Ectodermal cell (in vitro differentiated cells): Measurements from ENCODE around the gene WWOX.

Experiments used
- H3K27ac ChIP-seq: 2 replicates; pipeline ENCODE4 v1.7.0; 2013; ENCODE audit warnings: mild to moderate bottlenecking, low read depth, low read length; ENCODE audit not compliant: insufficient read depth, poor library complexity, severe bottlenecking
- H3K27me3 ChIP-seq: 2 replicates; pipeline ENCODE4 v1.7.0; 2013; ENCODE audit warnings: mild to moderate bottlenecking, low read length; ENCODE audit not compliant: insufficient read depth, control insufficient read depth, poor library complexity, severe bottlenecking
- H3K36me3 ChIP-seq: one replicate; pipeline ENCODE4 v1.7.0; 2013; ENCODE audit warnings: low read length; ENCODE audit not compliant: control insufficient read depth, insufficient read depth
- H3K4me1 ChIP-seq: one replicate; pipeline ENCODE4 v1.7.0; 2013; ENCODE audit warnings: low read length; ENCODE audit not compliant: control insufficient read depth, insufficient read depth
- H3K4me3 ChIP-seq: 2 replicates; pipeline ENCODE4 v1.7.0; 2013; ENCODE audit warnings: low read depth, low read length, control low read depth; ENCODE audit not compliant: insufficient read depth
- H3K9me3 ChIP-seq: 2 replicates; pipeline ENCODE4 v1.7.0; 2013; ENCODE audit warnings: mild to moderate bottlenecking, low read length, moderate library complexity; ENCODE audit not compliant: control insufficient read depth
- WGBS, 2 experiments: methylation state at CpG; one replicate each; pipeline ENCODE4 v1.1.7; 2013; ENCODE audit warnings: missing lambda C conversion rate in 2 of 2; 5-methylcytosine and 5-hydroxymethylcytosine counted together

WWOX gene

GRCh38 chr16:78982096-78982744, 882.8 kb downstream of the WWOX start:
- Histone ChIP-seq H3K4me3 (no peak overlapping the region), H3K36me3 (no peaks in the 10 kb centered on the region), H3K27me3 (no peaks in the 10 kb centered on the region), H3K9me3 (no peaks in the 10 kb centered on the region), H3K27ac (no peak overlapping the region), H3K4me1 (no peaks in the 10 kb centered on the region)
- 95 to 96% methylated on average over 10 of the region's 10 CpGs for WGBS, 2 experiments

DNA sequence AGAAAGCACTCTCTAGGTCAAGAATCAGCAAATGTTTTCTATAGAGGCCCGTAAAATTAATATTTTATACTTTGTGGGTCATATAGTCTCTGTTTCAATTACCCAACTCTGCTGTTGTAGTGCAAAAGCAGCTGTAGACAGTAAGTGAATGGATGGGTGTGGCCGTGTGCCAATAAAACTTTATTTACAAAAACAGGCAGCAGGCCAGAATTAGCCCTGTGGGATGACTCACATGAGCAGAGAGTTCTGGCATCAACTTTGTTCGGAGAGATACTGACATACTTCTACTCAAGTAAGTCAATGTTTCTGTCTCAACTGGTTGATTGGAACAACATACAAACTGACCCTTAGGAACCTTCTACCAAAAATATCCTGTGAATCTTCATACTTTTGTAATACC, 884.9 kb downstream of the WWOX start:
- no peaks in the 10 kb centered on the region for H3K27me3 ChIP-seq
- H3K9me3 ChIP-seq, result no peaks in the 10 kb centered on the region
- no peak overlapping the region for H3K4me3 ChIP-seq
- 93 to 100% methylated on average over 2 to 3 of the region's 3 CpGs for WGBS, 2 experiments
- peaks cover 5% of the 10 kb centered on the region for H3K4me1 ChIP-seq
- H3K27ac ChIP-seq, result no peak overlapping the region
- no peaks in the 10 kb centered on the region for H3K36me3 ChIP-seq

GRCh38 chr16:78984887-78985464, 885.5 kb downstream of the WWOX start:
- no peaks in the 10 kb centered on the region for H3K36me3 ChIP-seq
- H3K4me3 ChIP-seq, result no peak overlapping the region
- no peak overlapping the region for H3K27ac ChIP-seq
- H3K27me3 ChIP-seq, result no peaks in the 10 kb centered on the region
- H3K9me3 ChIP-seq, result no peaks in the 10 kb centered on the region
- 90 to 92% methylated on average over 12 of the region's 12 CpGs for WGBS, 2 experiments
- peaks cover 8% of the 10 kb centered on the region for H3K4me1 ChIP-seq

DNA sequence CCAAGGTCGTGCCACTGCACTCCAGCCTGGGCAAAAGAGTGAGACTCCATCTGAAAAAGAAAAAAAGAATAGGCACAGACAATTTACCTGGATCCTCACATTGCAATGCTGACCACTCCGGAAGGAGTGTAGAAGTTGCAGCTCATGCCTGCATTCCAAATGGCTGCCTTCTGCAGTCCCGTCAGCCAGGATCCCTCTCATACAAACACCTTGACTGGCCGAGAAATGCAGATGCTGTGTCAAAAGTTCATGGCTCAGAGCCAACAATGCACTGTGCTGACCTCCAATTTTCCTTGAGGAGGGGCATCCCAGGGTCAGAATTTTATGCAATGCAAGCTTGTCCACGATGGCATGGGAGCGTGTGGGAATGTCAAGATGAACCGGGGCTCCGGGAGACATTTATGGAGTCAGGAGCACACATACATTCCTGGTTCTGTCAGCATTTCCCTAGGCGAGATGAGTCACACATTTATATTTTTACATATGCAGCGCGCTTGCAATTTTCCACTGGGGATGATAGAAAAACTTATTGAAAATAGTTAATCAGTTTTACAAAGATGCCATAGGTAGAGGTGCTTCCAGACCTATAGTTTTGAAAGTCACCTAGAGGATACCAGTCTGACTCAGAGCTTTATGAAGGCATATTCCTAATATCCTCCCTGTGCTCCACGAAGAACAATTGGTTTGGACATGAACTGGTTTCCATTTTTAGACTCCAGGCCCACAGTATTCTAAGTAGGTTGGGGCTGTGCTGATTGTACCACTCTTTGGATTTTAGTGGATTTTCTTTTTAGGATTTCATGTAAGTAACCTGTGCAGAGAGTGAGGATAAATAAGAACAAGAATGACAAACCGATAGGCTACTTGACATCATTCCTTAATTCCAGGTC, 886.5 kb downstream of the WWOX start:
- no peaks in the 10 kb centered on the region for H3K36me3 ChIP-seq
- peaks cover 18% of the 10 kb centered on the region for H3K4me1 ChIP-seq
- 93 to 97% methylated on average over 13 of the region's 13 CpGs for WGBS, 2 experiments
- no peak overlapping the region for H3K27ac ChIP-seq
- no peak overlapping the region for H3K4me3 ChIP-seq
- no peaks in the 10 kb centered on the region for H3K9me3 ChIP-seq
- no peaks in the 10 kb centered on the region for H3K27me3 ChIP-seq

GRCh38 chr16:78987666-78988065, 888.2 kb downstream of the WWOX start:
- 86 to 92% methylated on average over 8 of the region's 8 CpGs for WGBS, 2 experiments
- Histone ChIP-seq H3K36me3 (no peaks in the 10 kb centered on the region), H3K9me3 (no peaks in the 10 kb centered on the region), H3K27ac (no peak overlapping the region), H3K4me1 (peaks cover 18% of the 10 kb centered on the region), H3K4me3 (no peak overlapping the region), H3K27me3 (no peaks in the 10 kb centered on the region)

DNA sequence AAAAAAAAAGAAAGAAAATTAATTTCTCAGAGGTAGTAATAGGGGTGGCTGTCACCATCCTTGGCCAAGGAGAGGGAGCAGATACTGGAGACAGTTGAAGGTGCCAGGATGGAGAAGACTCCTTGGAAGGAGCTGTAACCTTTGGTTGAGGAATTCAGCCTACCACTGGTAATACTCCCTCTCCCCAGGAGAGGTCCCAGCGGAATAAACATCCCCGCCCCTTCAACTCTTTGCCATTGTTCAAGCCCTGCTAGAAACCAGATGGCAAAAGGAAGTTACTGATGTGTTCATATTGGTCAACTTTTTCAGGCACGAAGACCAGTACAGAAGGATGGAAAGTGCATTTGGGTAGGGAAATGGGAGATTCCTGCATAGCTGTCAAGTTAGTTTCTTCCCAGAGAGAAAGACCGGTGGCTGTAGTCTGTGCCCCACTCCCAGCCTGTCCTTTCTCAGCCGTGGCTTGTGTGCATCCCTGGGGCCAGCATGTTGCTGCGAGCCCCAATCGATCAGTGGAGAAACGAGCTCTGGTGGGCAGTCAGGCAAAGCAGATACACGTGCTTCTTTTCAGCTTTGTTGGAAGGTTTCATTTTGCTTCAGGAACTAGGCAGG, 889.0 kb downstream of the WWOX start:
- Histone ChIP-seq H3K4me1 (peaks cover 18% of the 10 kb centered on the region), H3K27me3 (no peaks in the 10 kb centered on the region), H3K9me3 (no peaks in the 10 kb centered on the region), H3K4me3 (no peak overlapping the region), H3K27ac (no peak overlapping the region), H3K36me3 (no peaks in the 10 kb centered on the region)
- 73% methylated on average over 9 of the region's 9 CpGs for WGBS, 2 experiments

DNA sequence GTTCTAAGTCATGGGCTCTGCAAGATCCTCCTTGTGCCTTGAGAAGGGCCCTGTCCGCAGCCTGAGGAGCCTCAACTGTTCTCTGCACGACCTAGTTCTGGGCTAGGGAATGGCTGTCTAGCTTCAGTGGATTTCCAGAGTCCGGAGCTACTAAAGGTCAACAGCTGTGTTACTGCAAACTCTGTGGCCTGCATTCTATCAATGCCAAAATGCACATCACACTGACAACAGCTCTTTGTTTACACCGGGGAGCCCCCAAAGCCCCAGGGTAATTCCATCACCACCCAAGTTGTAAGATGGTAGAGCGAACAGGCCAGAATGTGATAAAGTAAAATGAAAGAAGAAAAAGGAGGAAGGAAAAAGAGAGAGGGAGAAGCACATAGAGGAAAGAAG, 890.9 kb downstream of the WWOX start:
- Histone ChIP-seq H3K9me3 (no peaks in the 10 kb centered on the region), H3K36me3 (no peaks in the 10 kb centered on the region), H3K27ac (no peak overlapping the region), H3K4me3 (no peak overlapping the region), H3K27me3 (no peaks in the 10 kb centered on the region), H3K4me1 (peaks cover 22% of the 10 kb centered on the region)
- 75 to 76% methylated on average over 5 of the region's 5 CpGs for WGBS, 2 experiments

DNA sequence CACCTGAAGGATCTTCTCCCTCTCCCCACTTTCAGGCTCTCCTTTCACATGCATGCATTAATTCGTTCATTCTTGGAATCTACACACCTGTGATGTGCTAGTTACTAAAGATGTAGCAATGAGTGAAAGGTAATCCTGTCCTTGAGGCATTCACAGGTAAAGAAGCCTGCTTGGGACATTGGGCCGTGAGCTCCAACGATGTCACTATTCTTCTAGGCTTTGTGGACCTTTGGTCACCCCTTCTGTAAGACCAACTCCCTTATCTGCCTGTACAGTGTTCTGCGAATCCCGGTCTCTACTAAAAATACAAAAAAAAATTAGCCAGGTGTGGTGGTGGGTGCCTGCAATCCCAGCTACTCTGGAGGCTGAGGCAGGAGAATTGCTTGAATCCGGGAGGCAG, 892.5 kb downstream of the WWOX start:
- 77 to 78% methylated on average over 6 of the region's 6 CpGs for whole genome bisulfite sequencing, 2 experiments
- no peaks in the 10 kb centered on the region for H3K27me3 ChIP-seq
- H3K9me3 ChIP-seq, result no peaks in the 10 kb centered on the region
- peaks cover 24% of the 10 kb centered on the region for H3K4me1 ChIP-seq
- H3K4me3 ChIP-seq, result no peak overlapping the region
- H3K27ac ChIP-seq, result no peak overlapping the region
- H3K36me3 ChIP-seq, result no peaks in the 10 kb centered on the region

- Histone ChIP-seq H3K27me3 (no peaks in the 10 kb centered on the region), H3K4me3 (no peak overlapping the region), H3K4me1 (peaks cover 26% of the 10 kb centered on the region), H3K9me3 (no peaks in the 10 kb centered on the region), H3K36me3 (no peaks in the 10 kb centered on the region), H3K27ac (no peak overlapping the region)
- WGBS, 2 experiments, result 85 to 86% methylated on average over 12 of the region's 12 CpGs
These were observed 893.9 kb downstream of the WWOX start for GRCh38 chr16:78993346-78993745.
